Measurements from ENCODE around the gene PLCG1.

- no peak for TF ChIP-seq MXI1 (conservative IDR thresholded peaks at IDR 0.05; ENCODE audit: poor library complexity, severe bottlenecking)
- TF ChIP-seq POLR2AphosphoS5 (IDR thresholded peaks at IDR 0.05): no peak
- no peak for TF ChIP-seq CTCF (IDR thresholded peaks at IDR 0.05; ENCODE audit: poor library complexity, severe bottlenecking)
These were observed 15.9 kb upstream of the PLCG1 start for GRCh38 chr20:41121399-41121798.

Data from neural cell (in vitro differentiated cells).